Adipose tissue (tissue), 3 donors: ENCODE data around the gene TMEM126A. TPM values are rescaled to one million over a fixed set of nuclear protein-coding genes. Genes with fewer than 3 reads are reported as not detected.
"Not testable (repeated sequence)": the region's sequence is repeated elsewhere in the genome, so short reads cannot be mapped to it uniquely, and the experiment has no call there.

Source experiments
- H3K27ac ChIP-seq: one replicate; pipeline ENCODE4 v1.5.1; 2013; ENCODE audit warnings: low read depth, low read length
- WGBS, 3 donors: extraction: QIAGEN DNeasy Blood & Tissue Kit; methylation state at CpG; one replicate each; pipeline ENCODE4 v1.1.7; 2013; 5-methylcytosine and 5-hydroxymethylcytosine counted together
- polyA plus RNA-seq, 3 donors: library from polyadenylated mRNA; stranded (reverse); fragments of 200-250 nt; gene quantifications; one replicate each; pipeline ENCODE4 v1.2.3, GENCODE V29; 2013
- donor health status: healthy with polysubstance abuse.
- donor health status: Bipolar disorder and iron deficiency.
- donor health status: healthy.

TMEM126A gene
- polyA plus RNA-seq, 3 donors: 25.9 to 64.9 (median 58.1) TPM

- no peak overlapping the region for H3K27ac ChIP-seq
- WGBS, 3 donors: 47 to 56% (median 54%) methylated on average over 3 of the region's 3 CpGs
These were observed 5.2 kb downstream of the TMEM126A start for GRCh38 chr11:85652786-85653447.

GRCh38 chr11:85654343-85654742 lies 6.6 kb downstream of the TMEM126A start:
- not testable (repeated sequence) for H3K27ac ChIP-seq
- WGBS, 3 donors: 86 to 97% (median 88%) methylated on average over 3 to 4 of the region's 4 CpGs

- WGBS, 3 donors: 82 to 90% (median 89%) methylated on average over 1 of the region's 1 CpG
- no peak overlapping the region for H3K27ac ChIP-seq
These were observed 9.0 kb downstream of the TMEM126A start for GRCh38 chr11:85656777-85657176.

- H3K27ac ChIP-seq: no peak overlapping the region
- 24 to 59% (median 54%) methylated on average over 1 of the region's 1 CpG for WGBS, 3 donors
These were observed 10.4 kb downstream of the TMEM126A start for GRCh38 chr11:85658180-85658579.

GRCh38 chr11:85661972-85662664 lies 14.4 kb downstream of the TMEM126A start:
- H3K27ac ChIP-seq: no peak overlapping the region
- WGBS, 3 donors: 7 to 15% (median 9%) methylated on average over 4 of the region's 4 CpGs

GRCh38 chr11:85663080-85663752 lies 15.4 kb downstream of the TMEM126A start:
- no peak overlapping the region for H3K27ac ChIP-seq
- 1 to 5% (median 3%) methylated on average over 10 of the region's 10 CpGs for WGBS, 3 donors

GRCh38 chr11:85663753-85664614 lies 16.2 kb downstream of the TMEM126A start:
- WGBS, 3 donors: 0% methylated on average over 68 to 73 of the region's 73 CpGs
- peak overlapping the region; percentile 90 for H3K27ac ChIP-seq

GRCh38 chr11:85664615-85665481 lies 17.1 kb downstream of the TMEM126A start, which contains the start of gene CREBZF:
CREBZF (minus strand) TSS chr11:85665129; CDS start chr11:85664875, 254 bp downstream.
- peak within 1 kb of the TSS; percentile 90 for H3K27ac ChIP-seq
- WGBS, 3 donors: 0 to 1% (median 1%) methylated on average over 61 to 67 of the region's 67 CpGs

- WGBS, 3 donors: 66 to 67% (median 67%) methylated on average over 5 of the region's 5 CpGs
- no peak overlapping the region for H3K27ac ChIP-seq
These were observed 18.0 kb downstream of the TMEM126A start for GRCh38 chr11:85665733-85666132.

- no peak overlapping the region for H3K27ac ChIP-seq
- 53 to 94% (median 84%) methylated on average over 3 of the region's 3 CpGs for WGBS, 3 donors
These were observed 18.9 kb downstream of the TMEM126A start for GRCh38 chr11:85666687-85667086.

GRCh38 chr11:85668157-85668556 lies 20.4 kb downstream of the TMEM126A start:
- 83 to 93% (median 90%) methylated on average over 1 of the region's 1 CpG for WGBS, 3 donors
- H3K27ac ChIP-seq: no peak overlapping the region

GRCh38 chr11:85670949-85671663 lies 23.3 kb downstream of the TMEM126A start:
- H3K27ac ChIP-seq: not testable (repeated sequence)

- WGBS, 3 donors: 88 to 91% (median 89%) methylated on average over 8 of the region's 8 CpGs
These were observed 24.5 kb downstream of the TMEM126A start for GRCh38 chr11:85672105-85672902.

GRCh38 chr11:85673393-85673792 lies 25.6 kb downstream of the TMEM126A start:
- no peak overlapping the region for H3K27ac ChIP-seq
- 86 to 91% (median 90%) methylated on average over 3 of the region's 3 CpGs for WGBS, 3 donors

More at GRCh38 chr11:85672105-85672902, 24.5 kb downstream of the TMEM126A start:
- H3K27ac ChIP-seq: no peak overlapping the region

- H3K27ac ChIP-seq: no peak overlapping the region
These were observed 31.8 kb downstream of the TMEM126A start for GRCh38 chr11:85679576-85679975.

GRCh38 chr11:85680897-85681296 lies 33.1 kb downstream of the TMEM126A start:
- no peak overlapping the region for H3K27ac ChIP-seq
- 66 to 82% (median 68%) methylated on average over 1 of the region's 1 CpG for WGBS, 3 donors

More at GRCh38 chr11:85679576-85679975, 31.8 kb downstream of the TMEM126A start:
- 66 to 81% (median 73%) methylated on average over 4 of the region's 4 CpGs for WGBS, 3 donors
